ENCODE data around the gene LGI4.
"Not testable (repeated sequence)": the region's sequence is repeated elsewhere in the genome, so short reads cannot be mapped to it uniquely, and the experiment has no call there.

Gene LGI4

GRCh38 chr19:35106898-35107541, 27.8 kb downstream of the LGI4 start:
- TF ChIP-seq, protein P1, sequence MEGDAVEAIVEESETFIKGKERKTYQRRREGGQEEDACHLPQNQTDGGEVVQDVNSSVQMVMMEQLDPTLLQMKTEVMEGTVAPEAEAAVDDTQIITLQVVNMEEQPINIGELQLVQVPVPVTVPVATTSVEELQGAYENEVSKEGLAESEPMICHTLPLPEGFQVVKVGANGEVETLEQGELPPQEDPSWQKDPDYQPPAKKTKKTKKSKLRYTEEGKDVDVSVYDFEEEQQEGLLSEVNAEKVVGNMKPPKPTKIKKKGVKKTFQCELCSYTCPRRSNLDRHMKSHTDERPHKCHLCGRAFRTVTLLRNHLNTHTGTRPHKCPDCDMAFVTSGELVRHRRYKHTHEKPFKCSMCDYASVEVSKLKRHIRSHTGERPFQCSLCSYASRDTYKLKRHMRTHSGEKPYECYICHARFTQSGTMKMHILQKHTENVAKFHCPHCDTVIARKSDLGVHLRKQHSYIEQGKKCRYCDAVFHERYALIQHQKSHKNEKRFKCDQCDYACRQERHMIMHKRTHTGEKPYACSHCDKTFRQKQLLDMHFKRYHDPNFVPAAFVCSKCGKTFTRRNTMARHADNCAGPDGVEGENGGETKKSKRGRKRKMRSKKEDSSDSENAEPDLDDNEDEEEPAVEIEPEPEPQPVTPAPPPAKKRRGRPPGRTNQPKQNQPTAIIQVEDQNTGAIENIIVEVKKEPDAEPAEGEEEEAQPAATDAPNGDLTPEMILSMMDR (IDR thresholded peaks at IDR 0.05; ENCODE audit: low read depth, low read length, missing control alignments), result no peak
- no peak overlapping the region for H3K4me3 ChIP-seq (replicated peaks; ENCODE audit: low read depth, low read length)
- no peak for DNase-seq (ENCODE audit: extremely low read depth, low read depth)

DNA sequence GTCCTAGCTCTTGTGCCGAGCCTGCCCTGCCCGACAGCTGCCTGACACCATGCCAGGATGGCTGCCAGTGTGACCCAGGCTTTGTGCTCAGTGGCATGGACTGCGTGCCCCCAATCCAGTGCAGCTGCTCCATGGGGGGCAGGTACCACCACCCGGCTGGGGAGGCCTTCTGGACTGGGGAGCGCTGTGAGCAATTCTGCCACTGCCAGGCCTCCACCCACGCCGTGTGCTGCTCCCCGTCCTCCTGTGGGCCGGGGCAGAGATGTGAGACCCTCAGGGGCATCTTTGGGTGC, 28.6 kb downstream of the LGI4 start:
- no peak for DNase-seq (ENCODE audit: extremely low read depth, low read depth)
- H3K4me3 ChIP-seq (replicated peaks; ENCODE audit: low read depth, low read length), result no peak overlapping the region
- TF ChIP-seq, protein P1 (IDR thresholded peaks at IDR 0.05; ENCODE audit: low read depth, low read length, missing control alignments), result no peak

GRCh38 chr19:35105411-35106290, 29.2 kb downstream of the LGI4 start:
- no peak overlapping the region for H3K4me3 ChIP-seq (replicated peaks; ENCODE audit: low read depth, low read length)
- no peak for DNase-seq (ENCODE audit: extremely low read depth, low read depth)
- TF ChIP-seq, protein P1 (IDR thresholded peaks at IDR 0.05; ENCODE audit: low read depth, low read length, missing control alignments), result no peak

GRCh38 chr19:35105047-35105410, 29.8 kb downstream of the LGI4 start:
- H3K4me3 ChIP-seq (replicated peaks; ENCODE audit: low read depth, low read length), result no peak overlapping the region
- TF ChIP-seq, protein P1 (IDR thresholded peaks at IDR 0.05; ENCODE audit: low read depth, low read length, missing control alignments), result no peak
- no peak for DNase-seq (ENCODE audit: extremely low read depth, low read depth)

DNA sequence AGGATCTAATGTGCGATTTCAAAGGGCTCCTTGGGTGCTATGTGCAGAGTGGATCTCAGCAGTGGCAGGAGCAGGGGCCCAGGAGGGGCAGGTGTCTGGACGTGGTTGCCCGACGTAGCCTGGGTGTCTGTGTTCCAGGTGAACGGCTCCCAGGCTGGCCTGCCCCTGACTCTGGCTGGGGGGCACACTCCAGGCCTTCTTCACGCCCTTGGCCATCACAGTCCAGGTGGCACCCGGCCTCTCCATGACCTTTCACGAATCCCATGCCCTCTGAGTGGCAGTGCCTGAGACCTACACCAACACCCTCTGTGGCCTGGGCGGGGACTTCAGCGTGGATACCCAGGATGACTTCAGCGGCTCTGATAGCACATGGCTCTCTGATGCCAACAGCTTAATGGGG, 30.5 kb downstream of the LGI4 start:
- H3K4me3 ChIP-seq (replicated peaks; ENCODE audit: low read depth, low read length), result no peak overlapping the region
- TF ChIP-seq, protein P1 (IDR thresholded peaks at IDR 0.05; ENCODE audit: low read depth, low read length, missing control alignments), result no peak

GRCh38 chr19:35103614-35104013, 31.2 kb downstream of the LGI4 start:
- not testable (repeated sequence) for H3K4me3 ChIP-seq (replicated peaks; ENCODE audit: low read depth, low read length); DNase-seq (ENCODE audit: extremely low read depth, low read depth)

More for the DNA sequence above, 30.5 kb downstream of the LGI4 start:
- no peak for DNase-seq (ENCODE audit: extremely low read depth, low read depth)

DNA sequence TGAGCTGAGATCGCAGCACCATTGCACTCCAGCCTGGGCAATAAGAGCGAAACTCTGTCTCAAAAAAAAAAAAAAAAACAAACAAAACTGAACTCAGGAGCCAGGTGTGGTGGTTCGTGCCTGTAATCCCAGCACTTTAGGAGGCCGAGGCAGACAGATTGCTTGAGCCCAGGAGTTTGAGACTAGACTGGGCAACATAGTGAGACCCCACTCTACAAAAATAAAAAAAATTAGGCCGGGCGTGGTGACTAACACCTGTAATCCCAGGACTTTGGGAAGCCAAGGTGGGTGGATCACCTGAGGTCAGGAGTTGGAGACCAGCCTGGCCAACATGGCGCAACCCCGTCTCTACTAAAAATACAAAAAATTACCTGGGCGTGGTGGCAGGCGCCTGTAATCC, 32.9 kb downstream of the LGI4 start:
- H3K4me3 ChIP-seq (replicated peaks; ENCODE audit: low read depth, low read length); DNase-seq (ENCODE audit: extremely low read depth, low read depth): not testable (repeated sequence)

Data from HFF-Myc (cell line).